Astrocyte of the spinal cord (primary cell): Measurements from ENCODE around the gene CTTNBP2NL.

Experiments used
- DNase-seq: peaks from one replicate; pipeline ENCODE4 v3.0.0; 2011; ENCODE audit warnings: low read depth, low spot score
- H3K4me3 ChIP-seq: 2 replicates; pipeline ENCODE4 v1.5.1; 2011; ENCODE audit warnings: low read depth, mild to moderate bottlenecking, low read length, moderate library complexity
- CTCF ChIP-seq: IDR thresholded peaks from 2 replicates; pipeline ENCODE4 v1.5.1; 2012; ENCODE audit warnings: low read depth, mild to moderate bottlenecking, low read length, inconsistent platforms
- in situ Hi-C: cut with HindIII; loops from 2 replicates; pipeline ENCODE4 v1.10.0; 2017; ENCODE audit warnings: low sequenced_read_pairs

Gene CTTNBP2NL

GRCh38 chr1:112488141-112488540 is 92.1 kb downstream of the CTTNBP2NL start:
- in situ Hi-C loops, result no loop called here
- no peak for TF ChIP-seq CTCF
- no peak for DNase-seq

GRCh38 chr1:112492076-112492475 is 96.1 kb downstream of the CTTNBP2NL start:
- no peak overlapping the region for H3K4me3 ChIP-seq
- TF ChIP-seq CTCF, result no peak
- DNase-seq, result no peak
- in situ Hi-C loops, result no loop called here

More at GRCh38 chr1:112488141-112488540, 92.1 kb downstream of the CTTNBP2NL start:
- no peak overlapping the region for H3K4me3 ChIP-seq

- in situ Hi-C loops, result no loop called here
- TF ChIP-seq CTCF, result no peak
- no peak overlapping the region for H3K4me3 ChIP-seq
- no peak for DNase-seq
These were observed 97.3 kb downstream of the CTTNBP2NL start for GRCh38 chr1:112493351-112493750.

GRCh38 chr1:112496290-112496689 is 100.3 kb downstream of the CTTNBP2NL start:
- in situ Hi-C loops, result no loop called here
- no peak for TF ChIP-seq CTCF
- no peak overlapping the region for H3K4me3 ChIP-seq
- DNase-seq, result no peak

GRCh38 chr1:112501810-112502641 is 106.0 kb downstream of the CTTNBP2NL start:
- TF ChIP-seq CTCF, result peak; percentile 82
- DNase-seq, result peak; percentile 68
- H3K4me3 ChIP-seq, result peak overlapping the region; percentile 39
- in situ Hi-C loops, result no loop called here

GRCh38 chr1:112502826-112503225 is 106.8 kb downstream of the CTTNBP2NL start:
- no peak overlapping the region for H3K4me3 ChIP-seq
- in situ Hi-C loops, result no loop called here
- no peak for TF ChIP-seq CTCF
- DNase-seq, result no peak
